Stimulated activated CD8-positive, alpha-beta memory T cell treated with anti-CD3 and anti-CD28 coated beads, Interleukin-12 subunit alpha, Interleukin-12 subunit beta, amount 100 ng/mL, for 24 hours (primary cell): ENCODE data around the gene SLC26A8.
"Not testable (repeated sequence)": the region's sequence is repeated elsewhere in the genome, so short reads cannot be mapped to it uniquely, and the experiment has no call there.

ENCODE experiments used
- DNase-seq: peaks from one replicate; pipeline ENCODE4 v3.0.0-alpha.2; 2020; ENCODE audit errors: extremely low read depth

The SLC26A8 gene

GRCh38 chr6:35945650-35946025 lies 78.8 kb downstream of the SLC26A8 start:
- no peak for DNase-seq

DNA sequence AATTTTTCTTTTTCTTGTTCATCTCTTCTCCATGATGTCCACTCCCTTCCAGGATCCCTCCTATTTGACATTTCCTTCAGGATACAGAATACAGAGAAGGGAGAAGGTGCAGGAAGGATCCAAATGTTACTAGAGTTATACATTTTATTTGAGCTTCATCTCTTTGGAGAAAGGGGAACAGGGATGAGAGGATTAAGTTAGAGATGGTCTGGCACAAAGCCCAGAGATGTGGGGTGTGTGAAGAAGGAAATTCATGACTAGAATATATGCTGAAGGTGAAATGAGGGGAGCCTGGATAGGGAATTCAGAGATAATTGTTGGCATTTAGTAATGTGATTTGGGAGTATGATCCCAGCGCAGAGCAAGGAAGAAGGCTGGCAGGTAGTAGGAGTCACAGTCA lies 81.1 kb downstream of the SLC26A8 start:
- DNase-seq, result no peak

GRCh38 chr6:35942355-35942754 lies 82.1 kb downstream of the SLC26A8 start:
- no peak for DNase-seq

DNA sequence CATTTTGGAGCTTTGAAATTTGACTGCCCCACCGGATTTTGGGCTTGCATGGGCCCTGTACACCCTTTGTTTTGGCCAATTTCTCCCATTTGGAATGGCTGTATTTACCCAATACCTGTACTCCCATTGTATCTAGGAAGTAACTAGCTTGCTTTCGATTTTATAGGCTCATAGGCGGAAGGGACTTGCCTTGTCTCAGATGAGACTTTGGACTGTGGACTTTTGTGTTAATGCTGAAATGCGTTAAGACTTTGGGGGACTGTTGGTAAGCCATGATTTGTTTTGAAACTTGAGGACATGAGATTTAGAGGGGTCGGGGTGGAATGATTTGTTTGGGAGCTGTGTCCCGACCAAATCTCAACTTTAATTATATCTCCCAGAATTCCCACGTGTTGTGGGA lies 83.3 kb downstream of the SLC26A8 start:
- DNase-seq, result not testable (repeated sequence)

DNA sequence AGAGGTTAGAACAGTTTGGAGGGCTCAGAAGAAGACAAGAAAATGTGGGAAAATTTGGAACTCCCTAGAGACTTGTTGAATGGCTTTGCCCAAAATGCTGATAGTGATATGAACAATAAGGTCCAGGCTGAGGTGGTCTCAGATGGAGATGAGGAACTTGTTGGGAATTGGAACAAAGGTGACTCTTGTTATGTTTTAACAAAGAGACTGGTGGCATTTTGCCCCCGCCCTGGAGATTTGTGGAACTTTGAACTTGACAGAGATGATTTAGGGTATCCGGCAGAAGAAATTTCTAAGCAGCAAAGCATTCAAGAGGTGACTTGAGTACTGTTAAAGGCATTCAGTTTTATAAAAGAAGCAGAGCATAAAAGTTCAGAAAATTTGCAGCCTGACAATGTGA lies 84.4 kb downstream of the SLC26A8 start:
- DNase-seq, result not testable (repeated sequence)

DNA sequence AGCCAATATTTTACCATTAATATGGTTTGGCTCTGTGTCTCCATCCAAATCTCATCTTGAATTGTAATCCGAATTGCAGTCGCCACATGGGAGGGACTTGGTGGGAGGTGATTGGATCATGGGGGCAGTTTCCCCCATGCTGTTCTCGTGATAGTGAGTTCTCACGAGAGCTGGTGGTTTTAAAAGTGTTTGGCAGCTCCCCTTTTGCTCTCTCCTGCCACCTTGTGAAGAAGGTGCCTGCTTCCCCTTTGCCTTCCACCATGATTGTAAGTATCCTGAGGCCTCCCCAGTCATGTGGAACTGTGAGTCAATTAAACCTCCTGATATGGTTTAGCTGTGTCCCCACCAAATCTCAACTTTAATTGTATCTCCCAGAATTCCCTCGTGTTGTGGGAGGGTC lies 85.2 kb downstream of the SLC26A8 start:
- not testable (repeated sequence) for DNase-seq

DNA sequence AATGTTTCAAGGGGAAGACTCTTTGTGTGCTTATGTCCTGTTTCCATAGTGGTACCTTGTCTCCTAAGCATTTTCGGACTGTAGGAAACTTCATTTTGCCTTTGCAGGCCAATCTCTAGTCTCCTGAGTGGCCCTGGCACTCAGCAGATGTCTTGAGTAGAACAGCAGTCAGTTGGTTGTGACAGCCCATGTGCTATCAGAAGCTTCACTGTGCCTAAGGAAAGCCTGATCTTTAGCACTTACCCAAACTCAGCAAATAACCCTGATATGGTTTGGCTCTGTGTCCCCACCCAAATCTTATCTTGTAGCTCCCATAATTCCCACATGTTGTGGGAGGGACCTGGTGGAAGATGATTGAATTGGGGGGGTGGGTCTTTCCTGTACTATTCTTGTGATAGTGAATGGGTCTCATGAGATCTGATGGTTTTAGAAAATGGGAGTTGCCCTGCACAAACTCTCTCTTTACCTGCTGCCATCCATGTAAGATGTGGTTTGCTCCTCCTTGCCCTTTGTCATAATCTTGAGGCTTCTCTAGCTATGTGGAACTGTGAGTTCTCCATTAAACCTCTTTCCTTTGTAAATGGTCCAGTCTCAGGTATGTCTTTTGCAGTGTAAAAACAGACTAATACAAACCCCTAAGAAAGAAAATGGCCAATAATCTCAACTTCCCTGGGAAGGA lies 87.6 kb downstream of the SLC26A8 start:
- DNase-seq, result no peak

DNA sequence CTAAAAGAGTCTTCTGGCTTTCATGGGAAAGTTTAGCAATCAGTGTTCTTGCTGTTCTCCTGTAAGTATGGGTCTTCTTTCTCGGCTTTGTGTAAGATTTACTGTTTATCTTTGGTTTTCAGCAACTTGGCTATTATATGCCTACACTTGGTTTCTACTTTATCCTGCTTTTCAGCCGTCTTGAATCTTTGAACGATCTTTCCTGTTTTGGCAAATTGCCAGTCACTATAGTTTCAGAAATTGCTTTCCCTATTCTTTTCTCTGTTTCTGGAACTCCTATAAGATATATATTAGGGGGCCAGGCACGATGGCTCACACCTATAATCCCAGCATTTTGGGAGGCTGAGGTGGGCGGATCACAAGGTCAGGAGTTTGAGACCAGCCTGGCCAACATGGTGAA lies 89.0 kb downstream of the SLC26A8 start:
- DNase-seq, result no peak

GRCh38 chr6:35933844-35934243 lies 90.6 kb downstream of the SLC26A8 start:
- no peak for DNase-seq

GRCh38 chr6:35931873-35932272 lies 92.6 kb downstream of the SLC26A8 start:
- DNase-seq, result not testable (repeated sequence)

DNA sequence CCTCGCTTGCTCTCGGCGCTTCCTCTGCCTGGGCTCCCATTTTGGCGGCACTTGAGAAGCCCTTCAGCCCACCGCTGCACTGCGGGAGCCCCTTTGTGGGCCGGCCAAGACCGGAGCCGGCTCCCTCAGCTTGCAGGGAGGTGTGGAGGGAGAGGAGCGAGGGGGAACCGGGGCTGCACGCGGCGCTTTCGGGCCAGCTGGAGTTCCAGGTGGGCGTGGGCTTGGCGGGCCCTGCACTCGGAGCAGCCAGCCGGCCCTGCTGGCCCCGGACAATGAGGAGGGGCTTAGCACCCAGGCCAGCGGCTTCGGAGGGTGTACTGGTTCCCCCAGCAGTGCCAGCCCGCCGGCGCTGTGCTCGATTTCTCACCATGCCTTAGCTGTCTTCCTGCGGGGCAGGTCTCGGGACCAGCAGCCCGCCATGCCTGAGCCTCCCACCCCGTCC lies 93.3 kb downstream of the SLC26A8 start:
- no peak for DNase-seq

GRCh38 chr6:35929601-35930000 lies 94.8 kb downstream of the SLC26A8 start:
- DNase-seq, result no peak

GRCh38 chr6:35926509-35927215 lies 97.8 kb downstream of the SLC26A8 start:
- no peak for DNase-seq

- DNase-seq, result no peak
Measured at GRCh38 chr6:35925961-35926360, 98.5 kb downstream of the SLC26A8 start.

DNA sequence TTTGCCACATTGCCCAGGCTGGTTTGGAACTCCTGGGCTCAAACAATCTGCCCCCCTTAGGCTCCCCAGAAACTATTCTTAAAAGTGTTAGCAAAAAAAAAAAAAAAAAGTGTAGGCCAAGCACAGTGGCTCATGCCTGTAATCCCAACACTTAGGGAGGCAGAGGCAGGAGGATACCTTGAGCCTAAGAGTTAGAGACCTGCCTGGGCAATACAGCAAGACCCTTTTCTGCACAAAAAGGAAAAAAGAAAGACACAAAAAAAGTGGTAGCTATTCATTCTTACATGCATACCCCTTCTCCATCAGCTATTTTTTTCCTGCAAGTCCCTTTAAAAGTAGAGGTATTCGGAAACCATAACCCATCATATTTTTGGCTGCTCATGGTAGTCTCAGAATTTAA lies 100.3 kb downstream of the SLC26A8 start:
- DNase-seq, result no peak

DNA sequence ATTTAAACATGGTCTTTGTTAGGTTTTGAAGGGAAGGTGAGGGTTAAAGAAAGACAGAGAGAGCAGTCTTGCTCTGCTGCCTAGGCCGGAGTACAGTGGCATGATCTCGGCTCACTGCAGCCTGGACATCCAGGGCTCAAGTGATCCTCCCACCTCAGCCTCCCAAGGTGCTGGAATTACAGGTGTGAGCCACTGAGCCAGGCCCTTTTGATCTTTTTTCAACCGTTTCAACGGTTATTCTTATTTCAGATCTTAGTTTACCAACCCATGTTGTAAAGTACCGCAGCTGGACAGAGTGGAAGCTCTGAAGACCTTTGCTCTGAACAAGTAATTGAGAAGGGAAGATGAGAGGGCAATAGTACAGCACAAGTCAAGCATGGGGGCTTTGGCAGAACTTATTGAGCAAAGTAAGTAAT lies 102.3 kb downstream of the SLC26A8 start:
- no peak for DNase-seq

- DNase-seq, result peak; percentile 75
Measured at GRCh38 chr6:35920793-35921732, 103.4 kb downstream of the SLC26A8 start, which contains the start of gene SRPK1. Gene SRPK1, minus strand, starts transcription at chr6:35921098. Its CDS starts 42 bp downstream, at chr6:35921056.

DNA sequence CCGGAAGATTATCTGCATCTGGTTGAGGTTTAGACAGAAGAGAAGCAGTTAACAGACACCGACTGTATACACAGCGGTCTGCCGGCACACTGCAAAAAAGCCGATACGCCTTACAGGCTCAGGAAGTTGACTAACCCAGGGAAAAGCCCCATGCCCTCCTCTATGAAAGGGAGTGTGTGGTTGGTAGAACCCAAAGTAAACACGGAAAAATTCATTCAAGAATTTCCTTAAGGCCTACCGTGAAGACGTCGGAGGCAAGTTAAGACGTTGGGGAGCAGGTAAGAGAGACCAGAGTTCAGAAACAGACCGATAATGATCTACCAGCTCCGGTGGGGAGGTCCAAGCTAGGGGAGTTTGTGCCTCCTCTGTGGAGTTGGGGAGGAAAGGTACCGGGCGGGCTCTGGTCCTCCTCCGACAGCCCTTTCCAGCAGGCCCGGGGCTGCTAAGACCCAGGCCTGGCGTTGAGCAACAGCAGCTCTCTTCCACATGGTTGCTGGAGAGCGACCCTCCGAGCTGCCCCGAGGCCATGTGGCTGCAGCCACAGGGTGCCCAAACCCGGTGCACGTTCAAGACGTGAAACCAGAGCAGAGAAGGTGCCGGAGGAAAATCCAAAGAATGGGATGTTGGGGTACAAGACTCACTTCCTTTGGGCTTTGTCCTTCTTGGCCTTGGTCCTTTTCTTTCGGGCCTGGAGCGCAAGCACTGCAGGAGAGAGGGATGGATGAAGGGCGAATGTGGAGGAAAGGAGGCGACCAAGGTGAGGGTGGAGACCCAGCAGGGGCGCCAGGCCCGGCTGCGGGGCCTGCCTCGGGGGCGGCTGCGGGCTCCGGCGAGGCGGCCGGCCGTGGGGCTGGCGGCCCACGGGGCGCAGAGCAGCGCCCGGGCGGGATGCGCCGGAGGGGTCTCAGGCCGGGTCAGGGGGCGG lies 104.4 kb downstream of the SLC26A8 start:
- peak; percentile 2 for DNase-seq

- DNase-seq, result no peak
Measured at GRCh38 chr6:35919085-35919826, 105.2 kb downstream of the SLC26A8 start.

GRCh38 chr6:35916893-35917292 lies 107.5 kb downstream of the SLC26A8 start:
- DNase-seq, result not testable (repeated sequence)
